Measurements from ENCODE around the gene DTNBP1. TPM values are rescaled to one million over a fixed set of nuclear protein-coding genes. Genes with fewer than 3 reads are reported as not detected.

Gene DTNBP1
- total and polyA plus RNA-seq, 2 of the 8 experiments (the other 6 are each of a cell fraction or from before 2014, with no cell fraction given), result 13.5 to 22.1 TPM

DNA sequence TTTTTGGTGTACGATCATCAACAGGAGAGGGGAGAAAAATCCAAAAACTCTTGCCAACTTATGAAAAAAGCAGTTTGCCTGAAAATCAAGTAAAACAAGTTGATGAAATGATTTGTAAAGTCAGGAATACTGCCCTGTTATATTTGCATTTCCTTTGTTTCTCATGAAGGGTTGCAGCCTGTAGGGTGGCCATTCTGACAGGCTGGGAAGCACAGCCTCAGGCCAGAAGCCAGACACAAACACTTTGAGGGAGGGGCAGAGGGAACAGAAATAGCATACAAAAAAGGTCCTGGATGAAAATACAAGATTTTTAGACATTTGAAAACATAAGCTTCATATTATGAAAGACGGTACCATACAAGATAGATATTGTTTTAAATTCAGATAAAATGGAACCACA lies 109.8 kb downstream of the DTNBP1 start (continued):
- TF ChIP-seq, protein P1, sequence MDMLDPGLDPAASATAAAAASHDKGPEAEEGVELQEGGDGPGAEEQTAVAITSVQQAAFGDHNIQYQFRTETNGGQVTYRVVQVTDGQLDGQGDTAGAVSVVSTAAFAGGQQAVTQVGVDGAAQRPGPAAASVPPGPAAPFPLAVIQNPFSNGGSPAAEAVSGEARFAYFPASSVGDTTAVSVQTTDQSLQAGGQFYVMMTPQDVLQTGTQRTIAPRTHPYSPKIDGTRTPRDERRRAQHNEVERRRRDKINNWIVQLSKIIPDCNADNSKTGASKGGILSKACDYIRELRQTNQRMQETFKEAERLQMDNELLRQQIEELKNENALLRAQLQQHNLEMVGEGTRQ (IDR thresholded peaks at IDR 0.05; ENCODE audit: low read length), result no peak
- no peak for TF ChIP-seq SIN3A (conservative IDR thresholded peaks at IDR 0.05 in 1 of 2, IDR thresholded peaks at IDR 0.05 in 1 of 2; ENCODE audit: low read depth in 1 of 2, low read length in 2 of 2)
- TF ChIP-seq, protein P2, sequence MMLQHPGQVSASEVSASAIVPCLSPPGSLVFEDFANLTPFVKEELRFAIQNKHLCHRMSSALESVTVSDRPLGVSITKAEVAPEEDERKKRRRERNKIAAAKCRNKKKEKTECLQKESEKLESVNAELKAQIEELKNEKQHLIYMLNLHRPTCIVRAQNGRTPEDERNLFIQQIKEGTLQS (IDR thresholded peaks at IDR 0.05; ENCODE audit: insufficient read depth, low read depth, low read length), result no peak
